ENCODE data around the gene ZNF74.
"Not testable (repeated sequence)": the region's sequence is repeated elsewhere in the genome, so short reads cannot be mapped to it uniquely, and the experiment has no call there.

The ZNF74 gene

DNA sequence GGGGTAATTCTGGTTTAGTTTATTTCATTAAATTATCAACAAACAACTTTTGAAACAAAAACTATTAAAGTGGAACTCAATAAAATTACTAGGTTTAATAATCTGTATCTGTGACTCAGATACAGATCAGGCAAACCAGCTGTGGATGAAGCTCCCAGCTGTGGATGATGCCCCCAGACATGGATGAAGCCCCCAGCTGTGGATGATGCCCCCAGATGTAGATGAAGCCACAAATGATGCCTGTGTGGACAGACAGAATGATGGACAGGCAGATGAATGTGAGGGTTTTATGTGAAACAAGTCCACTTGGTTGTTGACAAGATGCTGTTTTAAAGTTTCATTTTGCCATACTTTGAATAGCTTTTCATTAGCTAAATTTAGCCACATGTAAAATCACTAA, 5.8 kb upstream of the ZNF74 start:
- Histone ChIP-seq H3K27ac (no peak overlapping the region), H3K27me3 (replicated peaks) (peaks cover 11% of the 10 kb centered on the region), H3K36me3 (replicated peaks) (no peaks in the 10 kb centered on the region), H3K4me3 (ENCODE audit: low read depth, low read length) (no peak overlapping the region)
- TF ChIP-seq, protein P1, sequence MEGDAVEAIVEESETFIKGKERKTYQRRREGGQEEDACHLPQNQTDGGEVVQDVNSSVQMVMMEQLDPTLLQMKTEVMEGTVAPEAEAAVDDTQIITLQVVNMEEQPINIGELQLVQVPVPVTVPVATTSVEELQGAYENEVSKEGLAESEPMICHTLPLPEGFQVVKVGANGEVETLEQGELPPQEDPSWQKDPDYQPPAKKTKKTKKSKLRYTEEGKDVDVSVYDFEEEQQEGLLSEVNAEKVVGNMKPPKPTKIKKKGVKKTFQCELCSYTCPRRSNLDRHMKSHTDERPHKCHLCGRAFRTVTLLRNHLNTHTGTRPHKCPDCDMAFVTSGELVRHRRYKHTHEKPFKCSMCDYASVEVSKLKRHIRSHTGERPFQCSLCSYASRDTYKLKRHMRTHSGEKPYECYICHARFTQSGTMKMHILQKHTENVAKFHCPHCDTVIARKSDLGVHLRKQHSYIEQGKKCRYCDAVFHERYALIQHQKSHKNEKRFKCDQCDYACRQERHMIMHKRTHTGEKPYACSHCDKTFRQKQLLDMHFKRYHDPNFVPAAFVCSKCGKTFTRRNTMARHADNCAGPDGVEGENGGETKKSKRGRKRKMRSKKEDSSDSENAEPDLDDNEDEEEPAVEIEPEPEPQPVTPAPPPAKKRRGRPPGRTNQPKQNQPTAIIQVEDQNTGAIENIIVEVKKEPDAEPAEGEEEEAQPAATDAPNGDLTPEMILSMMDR (IDR thresholded peaks at IDR 0.05; ENCODE audit: low read depth, low read length, missing control alignments) = no peak
- no peak for DNase-seq
- in situ Hi-C loops (cut with HindIII; ENCODE audit: low pct_ligation_motif_present, low sequenced_read_pairs) = no loop called here

- Histone ChIP-seq H3K27me3 (replicated peaks) (peaks cover 8% of the 10 kb centered on the region), H3K4me3 (ENCODE audit: low read depth, low read length) (no peak overlapping the region), H3K36me3 (replicated peaks) (no peaks in the 10 kb centered on the region), H3K27ac (no peak overlapping the region)
- DNase-seq = no peak
- in situ Hi-C loops (cut with HindIII; ENCODE audit: low pct_ligation_motif_present, low sequenced_read_pairs) = no loop called here
- TF ChIP-seq, protein P1 (IDR thresholded peaks at IDR 0.05; ENCODE audit: low read depth, low read length, missing control alignments) = no peak
Measured at GRCh38 chr22:20389288-20389687, 4.7 kb upstream of the ZNF74 start.

DNA sequence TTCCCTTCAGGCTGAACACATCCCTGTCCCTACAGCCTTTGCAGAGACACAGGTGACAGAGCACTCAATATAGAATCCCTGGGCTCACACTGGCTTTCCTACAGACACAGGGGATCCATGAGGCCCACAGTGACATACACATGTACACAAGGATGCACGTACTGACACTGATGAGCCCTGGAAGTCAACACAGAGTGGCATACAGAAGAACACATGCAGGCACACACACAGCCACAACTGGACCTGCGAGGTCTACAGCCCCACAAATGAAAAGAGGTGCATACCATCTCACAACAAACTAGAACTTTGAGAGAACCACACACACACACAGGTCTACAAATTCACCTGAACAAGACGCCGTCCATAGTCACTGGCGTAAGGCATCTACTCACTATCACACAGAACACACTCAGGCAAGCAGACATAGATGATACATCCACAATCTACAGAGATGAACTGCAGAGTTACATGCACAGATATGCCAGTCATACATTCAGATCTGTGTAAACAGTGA, 3.5 kb upstream of the ZNF74 start:
- TF ChIP-seq, protein P1 (IDR thresholded peaks at IDR 0.05; ENCODE audit: low read depth, low read length, missing control alignments) = no peak
- Histone ChIP-seq H3K36me3 (replicated peaks) (no peaks in the 10 kb centered on the region), H3K27me3 (replicated peaks) (peaks cover 2% of the 10 kb centered on the region), H3K4me3 (ENCODE audit: low read depth, low read length) (no peak overlapping the region), H3K27ac (no peak overlapping the region)
- in situ Hi-C loops (cut with HindIII; ENCODE audit: low pct_ligation_motif_present, low sequenced_read_pairs) = no loop called here
- DNase-seq = no peak

- TF ChIP-seq, protein P1 (IDR thresholded peaks at IDR 0.05; ENCODE audit: low read depth, low read length, missing control alignments) = no peak
- no peaks in the 10 kb centered on the region for H3K36me3 ChIP-seq (replicated peaks)
- in situ Hi-C loops (cut with HindIII; ENCODE audit: low pct_ligation_motif_present, low sequenced_read_pairs) = no loop called here
Measured at GRCh38 chr22:20391222-20391621, 2.7 kb upstream of the ZNF74 start.

DNA sequence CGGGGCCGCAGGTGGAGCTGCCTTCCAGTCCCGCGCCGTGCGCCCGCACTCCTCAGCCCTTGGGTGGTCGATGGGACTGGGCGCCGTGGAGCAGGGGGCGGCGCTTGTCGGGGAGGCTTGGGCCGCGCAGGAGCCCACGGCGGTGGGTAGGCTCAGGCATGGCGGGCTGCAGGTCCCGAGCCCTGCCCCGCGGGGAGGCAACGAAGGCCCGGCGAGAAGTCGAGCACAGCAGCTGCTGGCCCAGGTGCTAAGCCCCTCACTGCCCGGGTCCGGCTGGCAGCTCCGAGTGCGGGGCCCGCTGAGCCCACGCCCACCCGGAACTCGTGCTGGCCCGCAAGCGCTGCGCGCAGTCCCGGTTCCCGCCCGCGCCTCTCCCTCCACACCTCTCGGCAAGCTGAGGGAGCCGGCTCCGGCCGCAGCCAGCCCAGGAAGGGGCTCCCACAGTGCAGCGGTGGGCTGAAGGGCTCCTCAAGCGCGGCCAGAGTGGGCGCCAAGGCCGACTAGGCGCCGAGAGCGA, 1.5 kb upstream of the ZNF74 start:
- H3K27ac ChIP-seq; H3K36me3 ChIP-seq (replicated peaks); in situ Hi-C loops (cut with HindIII; ENCODE audit: low pct_ligation_motif_present, low sequenced_read_pairs): not testable (repeated sequence)

More at GRCh38 chr22:20391222-20391621, 2.7 kb upstream of the ZNF74 start:
- no peaks in the 10 kb centered on the region for H3K27me3 ChIP-seq (replicated peaks)
- H3K27ac ChIP-seq = no peak overlapping the region
- no peak overlapping the region for H3K4me3 ChIP-seq (ENCODE audit: low read depth, low read length)
- no peak for DNase-seq

GRCh38 chr22:20392983-20393704, 807 bp upstream of the ZNF74 start:
- no peaks in the 10 kb centered on the region for H3K36me3 ChIP-seq (replicated peaks)
- TF ChIP-seq, protein P1 (IDR thresholded peaks at IDR 0.05; ENCODE audit: low read depth, low read length, missing control alignments) = no peak
- peak overlapping the region; percentile 82 for H3K4me3 ChIP-seq (ENCODE audit: low read depth, low read length)
- no peak for DNase-seq
- no peaks in the 10 kb centered on the region for H3K27me3 ChIP-seq (replicated peaks)
- in situ Hi-C loops (cut with HindIII; ENCODE audit: low pct_ligation_motif_present, low sequenced_read_pairs) = no loop called here
- peak overlapping the region; percentile 9 for H3K27ac ChIP-seq

More for the DNA sequence above, 1.5 kb upstream of the ZNF74 start:
- not testable (repeated sequence) for DNase-seq; H3K27me3 ChIP-seq (replicated peaks); H3K4me3 ChIP-seq (ENCODE audit: low read depth, low read length)

Data from brain microvascular endothelial cell (primary cell).